Gastroesophageal sphincter (tissue), 4 donors: ENCODE measurements around the gene DAAM1. TPM values are rescaled to one million over a fixed set of nuclear protein-coding genes. Genes with fewer than 3 reads are reported as not detected.

ENCODE experiments used
- ATAC-seq: fragments of 150-250 bp; one replicate; pipeline ENCODE4 v1.9.1; 2016; ENCODE audit warnings: mild to moderate bottlenecking, moderate library complexity
- H3K27ac ChIP-seq, 4 donors: fragments of 200-600 bp; sonication (generic) in 3 of 4; 1 replicate in 3 of 4; 2 replicates in 1 of 4; pipeline ENCODE4 v1.5.1; 2016 to 2019
- H3K27me3 ChIP-seq: fragments of 200-600 bp; sonication (generic); one replicate; pipeline ENCODE4 v1.5.1; 2019
- H3K36me3 ChIP-seq, 2 donors: fragments of 200-600 bp; sonication (generic); one replicate each; pipeline ENCODE4 v1.5.1; 2019; ENCODE audit warnings: control low read depth in 1 of 2
- H3K4me1 ChIP-seq, 3 donors: fragments of 200-600 bp; sonication (generic); 1 replicate in 2 of 3; 2 replicates in 1 of 3; pipeline ENCODE4 v1.5.1; 2016 to 2019; ENCODE audit warnings: control low read depth in 2 of 3
- H3K4me3 ChIP-seq, 2 donors: fragments of 200-600 bp; sonication (generic); one replicate each; pipeline ENCODE4 v1.5.1; 2019; ENCODE audit warnings: mild to moderate bottlenecking in 1 of 2, moderate library complexity in 1 of 2
- H3K9me3 ChIP-seq, 3 donors: fragments of 200-600 bp; sonication (generic); one replicate each; pipeline ENCODE4 v1.5.1; 2017 to 2019; ENCODE audit warnings: control low read depth in 2 of 3
- CTCF ChIP-seq, 4 experiments: fragments of 200-600 bp in 2 of 4; fragments of 450-650 bp in 2 of 4; sonication (generic) in 1 of 4; IDR thresholded peaks; one replicate each; pipeline ENCODE4 v1.5.1; 2017 to 2019; ENCODE audit warnings: antibody characterized with exemption in 4 of 4, mild to moderate bottlenecking in 2 of 4, moderate library complexity in 2 of 4
- EP300 ChIP-seq: sonication (generic); formaldehyde crosslinking; IDR thresholded peaks from one replicate; pipeline ENCODE4 v1.6.1; 2017; ENCODE audit warnings: antibody characterized with exemption, mild to moderate bottlenecking
- POLR2A ChIP-seq, 2 donors: fragments of 450-650 bp; IDR thresholded peaks; one replicate each; pipeline ENCODE4 v1.6.1; 2017; ENCODE audit warnings: antibody characterized with exemption in 2 of 2, mild to moderate bottlenecking in 2 of 2, moderate library complexity in 1 of 2
- POLR2AphosphoS5 ChIP-seq: sonication (generic); formaldehyde crosslinking; IDR thresholded peaks from one replicate; pipeline ENCODE4 v1.6.1; 2017; ENCODE audit warnings: antibody characterized with exemption
- WGBS, 2 donors: methylation state at CpG; one replicate each; pipeline ENCODE4 v1.1.5; 2018; ENCODE audit warnings: low coverage in 1 of 2; 5-methylcytosine and 5-hydroxymethylcytosine counted together
- total RNA-seq, 4 donors: library from RNA; depleted of rRNA; stranded (reverse); fragments of >200 nt; gene quantifications; one replicate each; pipeline ENCODE4 v1.1.0, GENCODE V29; 2016

DAAM1 gene
- total RNA-seq, 4 donors from 2014 or later: 64.0 to 124 (median 87.3) TPM

- peak overlapping the region in 1 of 4 donors; percentile 69 for H3K27ac ChIP-seq
- no peak for ATAC-seq
- H3K27me3 ChIP-seq: no peaks in the 10 kb centered on the region
- H3K4me3 ChIP-seq: no peak overlapping the region
- TF ChIP-seq POLR2AphosphoS5: no peak
- peaks cover 0 to 47% of the 10 kb centered on the region in 2 donors for H3K36me3 ChIP-seq
- no peaks in the 10 kb centered on the region for H3K9me3 ChIP-seq
- 79 to 85% methylated on average over 5 of the region's 5 CpGs for WGBS, 2 donors
- H3K4me1 ChIP-seq: peaks cover 3 to 77% (median 7%) of the 10 kb centered on the region in 3 donors
Measured at GRCh38 chr14:59268858-59269257, 80.4 kb downstream of the DAAM1 start.

- 85% methylated on average over 3 of the region's 3 CpGs; no CpG with 5 or more reads in 1 of the 2 donors for WGBS, 2 donors
- H3K4me1 ChIP-seq: peaks cover 5 to 83% (median 8%) of the 10 kb centered on the region in 3 donors
- H3K27me3 ChIP-seq: no peaks in the 10 kb centered on the region
- H3K4me3 ChIP-seq: no peak overlapping the region
- peak overlapping the region in 2 of 4 donors; percentile 65 to 69 for H3K27ac ChIP-seq
- no peak for ATAC-seq
- H3K36me3 ChIP-seq: peaks cover 0 to 41% of the 10 kb centered on the region in 2 donors
- TF ChIP-seq CTCF (IDR thresholded peaks at IDR 0.05): no peak
- no peak for TF ChIP-seq POLR2AphosphoS5
- no peak for TF ChIP-seq EP300
- no peak for TF ChIP-seq POLR2A (IDR thresholded peaks at IDR 0.05)
- H3K9me3 ChIP-seq: no peaks in the 10 kb centered on the region
Measured at GRCh38 chr14:59269466-59269865, 81.0 kb downstream of the DAAM1 start.

- H3K4me1 ChIP-seq: peaks cover 21 to 92% (median 21%) of the 10 kb centered on the region in 3 donors
- H3K27me3 ChIP-seq: no peaks in the 10 kb centered on the region
- H3K27ac ChIP-seq: peak overlapping the region; percentile 22 to 69 (median 56)
- no peaks in the 10 kb centered on the region for H3K9me3 ChIP-seq
- TF ChIP-seq POLR2A (IDR thresholded peaks at IDR 0.05): no peak
- TF ChIP-seq EP300: no peak
- no peak for TF ChIP-seq CTCF (IDR thresholded peaks at IDR 0.05)
- TF ChIP-seq POLR2AphosphoS5: no peak
- ATAC-seq: no peak
- H3K4me3 ChIP-seq: no peak overlapping the region
- 87 to 94% methylated on average over 2 of the region's 2 CpGs for WGBS, 2 donors
- peaks cover 0 to 24% of the 10 kb centered on the region in 2 donors for H3K36me3 ChIP-seq
Measured at GRCh38 chr14:59271256-59271655, 82.8 kb downstream of the DAAM1 start.

- peaks cover 22 to 91% (median 22%) of the 10 kb centered on the region in 3 donors for H3K4me1 ChIP-seq
- H3K27me3 ChIP-seq: no peaks in the 10 kb centered on the region
- H3K9me3 ChIP-seq: no peaks in the 10 kb centered on the region
- no peak for TF ChIP-seq EP300
- no peak for TF ChIP-seq POLR2A (IDR thresholded peaks at IDR 0.05)
- TF ChIP-seq CTCF (IDR thresholded peaks at IDR 0.05): no peak
- no peak for TF ChIP-seq POLR2AphosphoS5
- no peak for ATAC-seq
- peak overlapping the region; percentile 17 to 69 (median 56) for H3K27ac ChIP-seq
- WGBS, 2 donors: 34 to 56% methylated on average over 3 to 4 of the region's 4 CpGs
- H3K36me3 ChIP-seq: peaks cover 0 to 19% of the 10 kb centered on the region in 2 donors
- no peak overlapping the region for H3K4me3 ChIP-seq
Measured at GRCh38 chr14:59271734-59272133, 83.3 kb downstream of the DAAM1 start.

GRCh38 chr14:59272633-59273032 is 84.2 kb downstream of the DAAM1 start:
- no peak overlapping the region for H3K4me3 ChIP-seq
- H3K4me1 ChIP-seq: peaks cover 22 to 89% (median 22%) of the 10 kb centered on the region in 3 donors
- H3K27ac ChIP-seq: peak overlapping the region in 3 of 4 donors; percentile 16 to 69 (median 65)

More at GRCh38 chr14:59272633-59273032, 84.2 kb downstream of the DAAM1 start:
- Histone ChIP-seq H3K36me3 (peaks cover 0 to 14% of the 10 kb centered on the region in 2 donors), H3K9me3 (no peaks in the 10 kb centered on the region), H3K27me3 (no peaks in the 10 kb centered on the region)
- no peak for TF ChIP-seq POLR2AphosphoS5
- TF ChIP-seq CTCF (IDR thresholded peaks at IDR 0.05): no peak
- TF ChIP-seq POLR2A (IDR thresholded peaks at IDR 0.05): no peak
- no peak for TF ChIP-seq EP300
- no peak for ATAC-seq
